Activated T-cell treated with anti-CD3 and anti-CD28 coated beads, Interleukin-2, amount 50 U/mL, for 24 hours (primary cell): ENCODE results near the gene OPTC.

Experiments used
- DNase-seq: peaks from one replicate; pipeline ENCODE4 v3.0.0-alpha.2; 2020
- H3K27ac Mint-ChIP-seq: 2 replicates; pipeline ENCODE4 v1.8.0; 2020; ENCODE audit warnings: mild to moderate bottlenecking, mixed read lengths
- H3K27me3 Mint-ChIP-seq: 2 replicates; pipeline ENCODE4 v1.8.0; 2020; ENCODE audit warnings: mixed read lengths
- H3K36me3 Mint-ChIP-seq: 2 replicates; pipeline ENCODE4 v1.8.0; 2020; ENCODE audit warnings: low read depth, mixed read lengths
- H3K4me1 Mint-ChIP-seq: 2 replicates; pipeline ENCODE4 v1.8.0; 2020; ENCODE audit warnings: low read depth, mixed read lengths
- H3K4me3 Mint-ChIP-seq: 2 replicates; pipeline ENCODE4 v1.8.0; 2020; ENCODE audit warnings: mild to moderate bottlenecking, moderate library complexity, mixed read lengths
- H3K9me3 Mint-ChIP-seq: 2 replicates; pipeline ENCODE4 v1.8.0; 2020; ENCODE audit warnings: mixed read lengths

Gene OPTC

DNA sequence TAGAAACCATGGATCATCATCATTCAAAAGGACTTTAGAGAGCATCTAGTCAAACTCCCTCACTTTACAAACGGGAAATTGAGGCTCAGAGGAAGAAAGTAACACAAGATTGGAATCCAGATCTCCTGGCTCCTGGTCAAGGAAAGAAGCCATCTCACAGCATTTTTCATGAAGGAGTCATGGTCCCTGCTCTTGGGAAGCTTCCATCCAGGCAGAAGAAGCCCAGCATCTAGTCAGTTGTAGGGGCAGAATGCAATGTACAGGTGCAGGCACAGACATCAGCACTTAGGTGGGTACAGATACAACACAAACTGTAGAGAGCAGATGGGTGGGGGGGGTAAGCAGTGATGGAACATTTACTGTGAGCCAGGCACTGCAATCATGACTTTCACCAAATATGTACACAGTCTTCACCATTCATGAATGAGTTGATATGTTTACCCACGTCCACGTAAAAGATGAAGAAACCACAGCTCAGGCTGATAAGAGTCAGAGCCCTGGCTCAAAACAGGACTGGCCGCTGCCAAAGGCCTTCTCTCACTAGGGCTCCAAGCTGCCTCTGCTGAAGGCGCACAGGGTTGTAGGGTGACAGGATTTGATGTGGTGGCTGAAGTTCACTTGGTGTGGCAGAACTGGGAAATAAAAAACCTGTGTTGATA, 44.0 kb downstream of the OPTC start:
- H3K4me3 Mint-ChIP-seq = no peak overlapping the region
- H3K27me3 Mint-ChIP-seq = no peaks in the 10 kb centered on the region

DNA sequence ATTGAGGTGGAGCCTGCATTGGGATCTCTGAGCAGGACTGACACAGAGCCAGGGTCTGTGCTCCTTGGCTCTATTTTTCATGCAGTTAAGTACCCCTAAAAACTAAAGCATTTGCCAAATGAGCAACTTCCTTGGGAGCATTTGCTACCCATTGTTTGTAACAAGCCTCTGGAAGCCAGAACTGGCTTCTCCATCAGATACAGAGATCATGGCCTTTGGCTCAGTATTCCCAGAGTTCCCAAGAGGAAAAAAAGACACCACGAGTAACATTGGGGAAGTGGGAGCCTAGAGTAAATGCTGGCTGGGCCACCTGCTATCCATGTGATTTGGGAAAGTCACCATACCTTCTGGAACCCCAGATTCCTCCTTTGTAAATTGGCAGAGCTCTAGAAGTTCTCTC, 44.8 kb downstream of the OPTC start:
- no peak overlapping the region for H3K4me3 Mint-ChIP-seq
- no peak for DNase-seq
- H3K27ac Mint-ChIP-seq = no peak overlapping the region
- no peaks in the 10 kb centered on the region for H3K36me3 Mint-ChIP-seq
- no peaks in the 10 kb centered on the region for H3K4me1 Mint-ChIP-seq
- no peaks in the 10 kb centered on the region for H3K9me3 Mint-ChIP-seq
- H3K27me3 Mint-ChIP-seq = no peaks in the 10 kb centered on the region

More for the DNA sequence above, 44.0 kb downstream of the OPTC start:
- Mint-ChIP-seq H3K4me1 (no peaks in the 10 kb centered on the region), H3K27ac (no peak overlapping the region), H3K36me3 (no peaks in the 10 kb centered on the region), H3K9me3 (no peaks in the 10 kb centered on the region)
- DNase-seq = no peak

DNA sequence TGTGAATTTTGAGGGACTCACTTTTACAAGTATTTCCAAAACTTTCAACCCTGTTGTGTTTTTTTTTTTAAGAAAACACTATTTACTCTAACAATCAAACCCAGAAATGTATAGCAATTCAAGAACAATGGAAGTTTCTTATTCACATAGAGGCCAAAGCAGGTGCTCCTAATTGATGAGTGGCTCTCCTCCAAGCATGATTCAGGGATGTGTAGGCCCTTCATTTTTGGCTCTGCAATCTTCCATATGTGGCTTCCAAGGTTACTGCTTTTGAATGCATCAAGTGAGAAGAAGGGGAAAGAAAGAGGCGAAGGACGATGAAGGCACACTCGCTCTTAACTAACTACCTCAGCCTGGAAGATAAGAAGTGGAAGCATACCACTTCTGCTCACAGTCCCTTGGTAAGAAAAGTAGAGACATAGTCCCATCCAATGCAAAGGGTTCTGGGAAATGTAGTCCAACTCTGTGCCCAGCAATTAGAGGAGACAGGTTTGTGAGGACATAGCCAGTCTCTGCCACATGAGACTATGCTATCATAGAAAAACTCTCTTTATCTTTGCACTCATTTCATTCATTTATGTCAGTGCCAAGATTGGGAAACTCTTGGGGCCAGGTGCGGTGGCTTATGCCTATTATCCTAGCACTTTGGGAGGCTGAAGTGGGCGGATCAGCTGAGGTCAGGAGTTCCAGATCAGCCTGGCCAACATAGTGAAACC, 46.0 kb downstream of the OPTC start:
- Mint-ChIP-seq H3K27me3 (no peaks in the 10 kb centered on the region), H3K36me3 (no peaks in the 10 kb centered on the region)

DNA sequence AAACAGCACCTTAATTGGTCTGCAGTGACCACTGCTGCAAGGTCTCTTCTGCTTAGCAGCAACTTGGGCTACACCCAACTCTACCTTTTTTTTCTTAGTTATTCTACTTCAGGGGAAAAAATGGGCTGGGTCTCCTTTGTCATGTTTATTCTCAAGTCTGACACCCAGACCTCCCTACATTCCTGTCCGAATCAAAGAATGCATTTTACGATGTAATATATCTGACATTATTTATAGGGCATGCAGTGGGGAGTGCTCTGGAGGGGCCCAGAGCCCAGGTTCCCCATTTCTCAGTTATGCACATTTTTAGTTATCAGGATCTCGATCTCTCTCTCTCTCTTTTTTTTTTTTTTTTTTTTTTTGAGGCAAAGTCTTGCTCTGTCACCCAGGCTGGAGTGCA, 50.5 kb downstream of the OPTC start:
- no peak for DNase-seq
- Mint-ChIP-seq H3K36me3 (no peaks in the 10 kb centered on the region), H3K9me3 (no peaks in the 10 kb centered on the region), H3K4me3 (no peak overlapping the region), H3K27me3 (no peaks in the 10 kb centered on the region), H3K4me1 (peaks cover 5% of the 10 kb centered on the region), H3K27ac (no peak overlapping the region)

More for the DNA sequence above, 46.0 kb downstream of the OPTC start:
- Mint-ChIP-seq H3K9me3 (no peaks in the 10 kb centered on the region), H3K4me3 (no peak overlapping the region), H3K4me1 (no peaks in the 10 kb centered on the region), H3K27ac (no peak overlapping the region)
- DNase-seq = no peak

DNA sequence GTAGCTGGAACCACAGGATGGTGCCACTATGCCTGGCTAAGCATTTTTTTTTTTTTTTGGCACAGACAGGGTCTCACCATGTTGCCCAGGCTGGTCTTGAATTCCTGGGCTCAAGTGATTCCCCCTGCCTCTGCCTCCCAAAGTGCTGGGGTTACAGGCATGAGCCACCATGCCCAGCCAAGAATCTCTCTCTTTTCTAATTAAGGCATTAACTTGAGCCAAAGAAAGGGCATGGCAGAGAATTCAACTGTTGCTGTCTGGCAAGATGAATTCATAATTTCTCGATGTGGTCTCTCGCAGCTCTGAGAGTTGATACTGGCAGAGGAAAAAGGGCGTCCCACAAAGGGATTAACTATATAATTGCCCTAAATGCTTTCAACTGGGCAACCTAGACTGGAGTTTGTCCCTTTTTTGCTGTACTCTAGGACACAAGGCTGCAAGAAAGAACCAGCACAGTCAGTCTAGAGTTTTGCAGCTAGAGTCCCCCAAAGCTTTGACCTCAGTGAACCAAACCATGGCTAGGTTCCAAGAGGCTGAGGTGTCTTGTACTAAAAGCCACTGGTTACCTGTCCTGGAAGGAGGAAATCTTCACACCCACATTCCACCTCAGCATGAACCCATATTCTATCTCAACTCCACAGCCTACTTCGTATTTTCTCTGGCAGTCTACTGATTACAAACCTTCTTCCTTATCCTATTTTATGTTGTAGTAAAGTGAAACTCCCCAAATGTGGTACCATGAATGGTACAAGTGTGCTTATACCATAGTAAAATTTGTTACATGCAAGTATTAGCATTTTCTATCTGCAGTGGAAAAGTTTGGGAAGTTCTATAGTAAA, 51.2 kb downstream of the OPTC start:
- no peak for DNase-seq
- Mint-ChIP-seq H3K9me3 (no peaks in the 10 kb centered on the region), H3K36me3 (no peaks in the 10 kb centered on the region), H3K27me3 (no peaks in the 10 kb centered on the region), H3K4me1 (peaks cover 5% of the 10 kb centered on the region), H3K4me3 (no peak overlapping the region), H3K27ac (no peak overlapping the region)

DNA sequence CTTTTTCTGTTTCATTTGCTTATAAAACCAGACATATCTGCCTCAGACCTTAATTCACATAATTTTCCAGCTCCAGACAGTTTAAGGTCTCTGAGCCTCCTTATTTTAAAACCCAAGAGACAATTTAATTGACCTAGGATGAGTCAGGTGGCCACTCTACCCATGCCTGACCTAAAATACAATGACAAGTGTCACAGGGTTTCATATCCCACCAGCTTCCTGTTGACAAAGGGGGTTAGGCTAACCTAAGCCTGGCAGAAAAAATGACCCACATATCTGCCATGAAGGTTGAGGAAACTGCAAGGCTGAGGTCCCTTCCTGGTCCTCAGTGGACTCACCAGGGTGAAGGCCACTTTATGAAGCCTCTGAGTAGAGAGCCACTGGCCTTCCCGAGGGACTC, 52.3 kb downstream of the OPTC start:
- no peaks in the 10 kb centered on the region for H3K36me3 Mint-ChIP-seq
- H3K4me1 Mint-ChIP-seq = peaks cover 5% of the 10 kb centered on the region
- no peak overlapping the region for H3K27ac Mint-ChIP-seq
- no peak overlapping the region for H3K4me3 Mint-ChIP-seq
- no peaks in the 10 kb centered on the region for H3K27me3 Mint-ChIP-seq
- no peak for DNase-seq
- H3K9me3 Mint-ChIP-seq = no peaks in the 10 kb centered on the region

DNA sequence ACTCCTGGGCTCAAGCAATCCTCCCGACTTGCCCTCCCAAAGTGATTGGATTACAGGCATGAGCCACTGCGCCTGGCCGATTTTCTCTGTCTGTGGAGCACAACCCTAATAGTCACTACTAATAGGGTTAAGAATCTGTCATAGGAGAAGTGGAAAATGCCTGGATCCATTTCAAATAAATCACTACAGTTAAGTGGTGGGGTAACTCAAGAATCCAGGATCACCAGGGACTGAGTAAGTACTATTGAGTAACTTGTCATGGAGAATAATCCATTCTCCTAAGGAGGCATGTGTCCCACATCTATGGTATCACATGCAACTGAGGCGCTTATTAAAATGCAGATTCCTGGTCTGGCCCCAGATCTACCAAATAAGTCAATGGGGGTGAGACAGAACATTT, 53.2 kb downstream of the OPTC start:
- Mint-ChIP-seq H3K4me1 (peaks cover 5% of the 10 kb centered on the region), H3K4me3 (no peak overlapping the region), H3K36me3 (no peaks in the 10 kb centered on the region)

DNA sequence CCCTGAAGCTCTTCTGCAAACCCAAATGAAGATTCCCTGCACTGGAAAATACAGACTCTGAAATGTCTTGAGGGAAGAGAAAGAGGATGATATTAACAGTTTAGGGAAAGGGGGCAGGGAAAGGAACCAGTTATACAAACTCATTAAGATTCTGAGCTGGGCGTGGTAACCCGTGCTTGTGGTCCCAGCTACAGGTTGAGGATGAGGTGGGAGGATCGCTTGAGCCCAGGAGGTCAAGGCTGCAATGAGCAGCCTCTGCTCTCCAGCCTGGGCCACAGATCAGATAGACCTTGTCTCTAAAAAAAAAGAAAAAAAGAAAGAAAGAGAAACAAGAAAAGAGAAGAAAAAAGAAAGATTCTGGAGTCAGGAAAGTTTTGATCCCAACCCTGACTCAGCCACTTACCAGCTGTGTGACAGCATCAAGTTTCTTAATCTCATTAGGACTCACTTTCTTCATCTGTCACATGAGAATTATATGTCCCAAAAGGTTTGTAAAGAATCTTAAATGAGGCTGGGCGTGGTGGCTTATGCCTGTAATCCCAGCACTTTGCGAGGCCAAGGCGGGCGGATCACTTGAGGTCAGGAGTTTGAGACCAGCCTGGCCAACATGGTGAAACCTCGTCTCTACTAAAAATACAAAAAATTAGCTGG, 53.9 kb downstream of the OPTC start:
- H3K9me3 Mint-ChIP-seq = no peaks in the 10 kb centered on the region
- DNase-seq = no peak
- H3K36me3 Mint-ChIP-seq = no peaks in the 10 kb centered on the region
- no peak overlapping the region for H3K27ac Mint-ChIP-seq
- no peaks in the 10 kb centered on the region for H3K27me3 Mint-ChIP-seq
- no peak overlapping the region for H3K4me3 Mint-ChIP-seq
- H3K4me1 Mint-ChIP-seq = peaks cover 5% of the 10 kb centered on the region

More for the DNA sequence above, 53.2 kb downstream of the OPTC start:
- Mint-ChIP-seq H3K27ac (no peak overlapping the region), H3K9me3 (no peaks in the 10 kb centered on the region), H3K27me3 (no peaks in the 10 kb centered on the region)
- no peak for DNase-seq

DNA sequence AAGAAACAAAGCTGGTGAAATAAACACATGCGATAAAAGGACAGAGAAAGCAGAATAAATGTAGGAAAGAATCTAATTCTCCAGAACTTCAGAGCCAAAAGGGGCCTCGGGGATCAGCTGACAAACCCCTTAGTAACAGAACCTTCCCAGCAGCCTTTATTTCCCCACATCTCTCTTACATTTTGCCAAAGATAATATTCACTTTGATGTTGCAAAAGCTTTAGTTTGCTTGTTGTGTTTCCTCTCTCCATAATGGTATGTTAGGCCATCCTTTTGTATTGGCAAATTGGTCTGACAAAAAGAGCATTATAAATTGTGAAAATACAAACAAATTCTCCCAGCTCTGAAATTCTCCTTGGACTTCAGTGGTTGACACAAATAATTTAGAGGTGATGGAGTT, 54.9 kb downstream of the OPTC start:
- H3K27ac Mint-ChIP-seq = no peak overlapping the region
- no peak overlapping the region for H3K4me3 Mint-ChIP-seq
- no peaks in the 10 kb centered on the region for H3K27me3 Mint-ChIP-seq
- H3K36me3 Mint-ChIP-seq = no peaks in the 10 kb centered on the region
- DNase-seq = no peak
- peaks cover 5% of the 10 kb centered on the region for H3K4me1 Mint-ChIP-seq
- H3K9me3 Mint-ChIP-seq = no peaks in the 10 kb centered on the region

DNA sequence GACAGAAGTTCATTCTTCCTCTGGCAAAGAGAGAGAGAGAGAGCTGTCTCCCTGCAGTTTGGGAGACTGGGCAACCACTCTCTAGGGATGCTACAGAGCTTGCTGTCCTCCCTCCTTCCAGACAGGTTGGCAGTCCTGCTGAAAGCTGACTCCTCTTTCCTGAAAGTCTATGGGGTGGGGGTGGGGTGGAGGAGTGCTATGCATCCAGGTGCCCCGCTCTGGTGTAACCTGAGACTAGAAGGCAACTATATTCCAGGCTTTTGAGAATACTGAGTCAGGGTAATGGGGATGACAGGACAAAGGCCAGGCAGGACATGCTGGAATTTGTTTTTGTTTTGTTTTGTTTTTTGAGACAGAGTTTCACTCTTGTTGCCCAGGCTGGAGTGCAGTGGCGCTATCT, 55.4 kb downstream of the OPTC start:
- Mint-ChIP-seq H3K36me3 (no peaks in the 10 kb centered on the region), H3K27me3 (no peaks in the 10 kb centered on the region), H3K9me3 (no peaks in the 10 kb centered on the region), H3K4me3 (no peak overlapping the region), H3K27ac (no peak overlapping the region), H3K4me1 (peaks cover 5% of the 10 kb centered on the region)
- no peak for DNase-seq

DNA sequence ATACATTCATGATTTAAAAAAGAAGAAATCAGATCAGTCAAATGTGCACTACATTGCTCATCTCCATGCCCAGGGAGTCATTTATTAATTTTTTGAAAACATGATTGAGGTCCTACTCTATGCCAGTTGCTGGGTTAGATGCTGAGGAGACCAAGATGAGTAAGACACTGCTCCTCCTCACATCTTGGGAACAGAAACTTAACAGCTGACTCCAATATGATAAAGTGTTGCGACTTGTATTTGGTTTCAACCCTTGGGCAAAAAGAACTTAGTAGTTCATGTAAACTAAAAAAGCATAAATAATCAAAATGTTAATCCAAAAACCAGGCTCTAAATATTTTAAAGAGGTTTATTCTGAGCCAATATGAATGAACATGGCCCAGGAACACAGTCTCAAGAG, 56.9 kb downstream of the OPTC start:
- H3K27ac Mint-ChIP-seq = no peak overlapping the region
- no peaks in the 10 kb centered on the region for H3K36me3 Mint-ChIP-seq
- no peak overlapping the region for H3K4me3 Mint-ChIP-seq
- H3K9me3 Mint-ChIP-seq = no peaks in the 10 kb centered on the region
- no peaks in the 10 kb centered on the region for H3K27me3 Mint-ChIP-seq
- peaks cover 5% of the 10 kb centered on the region for H3K4me1 Mint-ChIP-seq
- no peak for DNase-seq

DNA sequence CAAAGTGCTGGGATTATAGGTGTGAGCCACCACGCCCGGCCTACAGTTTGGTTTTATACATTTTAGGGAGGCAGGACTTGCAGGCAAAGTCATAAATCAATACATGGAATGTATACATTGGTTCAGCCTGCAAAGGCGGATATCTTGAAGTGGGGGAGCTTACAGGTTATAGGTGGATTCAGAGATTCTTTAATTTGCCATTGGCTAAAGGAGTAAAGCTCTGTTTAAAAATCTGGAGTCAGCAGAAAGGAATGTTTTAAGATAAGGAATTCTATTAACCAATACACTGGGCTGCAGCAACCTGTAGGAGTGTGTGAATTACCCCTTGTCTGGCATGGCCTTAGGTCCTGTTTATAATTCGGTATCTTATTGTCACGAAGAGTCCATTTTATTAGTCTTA, 57.6 kb downstream of the OPTC start:
- no peaks in the 10 kb centered on the region for H3K36me3 Mint-ChIP-seq
- H3K4me1 Mint-ChIP-seq = no peaks in the 10 kb centered on the region

DNA sequence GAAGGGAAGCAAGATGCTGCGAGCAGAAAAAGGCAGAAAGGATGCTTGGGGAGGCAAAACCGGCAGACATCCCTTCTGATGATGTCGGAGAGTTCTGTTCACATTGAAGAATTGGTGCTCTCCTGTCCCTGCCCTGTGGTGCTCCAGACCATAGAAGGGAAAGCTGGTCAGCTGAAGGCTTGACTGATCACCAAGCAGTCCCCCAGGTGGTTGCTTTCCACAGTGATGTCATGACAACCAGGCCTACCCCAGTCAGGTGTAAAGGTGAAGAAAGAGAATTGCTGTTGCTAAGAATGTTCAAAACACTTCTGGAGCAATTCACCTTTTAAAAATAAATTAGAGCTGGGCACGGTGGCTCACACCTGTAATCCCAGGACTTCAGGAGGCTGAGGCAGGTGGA, 59.5 kb downstream of the OPTC start:
- Mint-ChIP-seq H3K4me3 (no peak overlapping the region), H3K4me1 (no peaks in the 10 kb centered on the region), H3K27ac (no peak overlapping the region), H3K27me3 (no peaks in the 10 kb centered on the region), H3K36me3 (no peaks in the 10 kb centered on the region), H3K9me3 (no peaks in the 10 kb centered on the region)
- no peak for DNase-seq

More for the DNA sequence above, 57.6 kb downstream of the OPTC start:
- no peak overlapping the region for H3K27ac Mint-ChIP-seq
- no peak overlapping the region for H3K4me3 Mint-ChIP-seq
- no peak for DNase-seq
- no peaks in the 10 kb centered on the region for H3K9me3 Mint-ChIP-seq
- no peaks in the 10 kb centered on the region for H3K27me3 Mint-ChIP-seq

DNA sequence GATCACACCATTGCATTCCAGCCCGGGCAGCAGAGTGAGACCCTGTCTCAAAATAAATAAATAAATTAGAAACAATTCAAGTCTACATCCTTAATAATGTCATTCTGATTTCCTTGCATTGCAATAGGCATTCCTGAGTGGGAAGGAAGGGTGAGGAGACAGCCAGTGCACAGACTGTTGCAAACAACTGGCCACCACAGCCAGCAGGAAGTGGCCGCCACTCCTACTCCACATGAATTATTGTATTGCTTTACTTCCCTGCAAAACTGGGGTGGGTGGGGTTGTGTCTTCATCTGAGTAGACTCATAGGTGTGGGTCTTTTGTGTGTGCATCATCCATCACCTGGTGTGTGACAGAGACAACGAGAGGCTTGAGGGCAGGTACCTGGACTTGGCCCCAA, 60.1 kb downstream of the OPTC start:
- H3K27ac Mint-ChIP-seq = no peak overlapping the region
- no peaks in the 10 kb centered on the region for H3K4me1 Mint-ChIP-seq
- no peaks in the 10 kb centered on the region for H3K27me3 Mint-ChIP-seq
- no peaks in the 10 kb centered on the region for H3K9me3 Mint-ChIP-seq
- H3K4me3 Mint-ChIP-seq = no peak overlapping the region
- no peak for DNase-seq
- H3K36me3 Mint-ChIP-seq = no peaks in the 10 kb centered on the region
